Brain pericyte (primary cell): ENCODE measurements around the gene MIA3.
"Not testable (repeated sequence)": the region's sequence is repeated elsewhere in the genome, so short reads cannot be mapped to it uniquely, and the experiment has no call there.

ENCODE experiments used
- DNase-seq: peaks from one replicate; pipeline ENCODE4 v3.0.0-alpha.2; 2012; ENCODE audit warnings: low read depth, low spot score

Gene MIA3

GRCh38 chr1:222669107-222669506 lies 51.2 kb downstream of the MIA3 start:
- DNase-seq: not testable (repeated sequence)

GRCh38 chr1:222670110-222670509 lies 52.2 kb downstream of the MIA3 start:
- no peak for DNase-seq

- DNase-seq: no peak
These were observed 62.2 kb downstream of the MIA3 start for GRCh38 chr1:222680080-222680479.

DNA sequence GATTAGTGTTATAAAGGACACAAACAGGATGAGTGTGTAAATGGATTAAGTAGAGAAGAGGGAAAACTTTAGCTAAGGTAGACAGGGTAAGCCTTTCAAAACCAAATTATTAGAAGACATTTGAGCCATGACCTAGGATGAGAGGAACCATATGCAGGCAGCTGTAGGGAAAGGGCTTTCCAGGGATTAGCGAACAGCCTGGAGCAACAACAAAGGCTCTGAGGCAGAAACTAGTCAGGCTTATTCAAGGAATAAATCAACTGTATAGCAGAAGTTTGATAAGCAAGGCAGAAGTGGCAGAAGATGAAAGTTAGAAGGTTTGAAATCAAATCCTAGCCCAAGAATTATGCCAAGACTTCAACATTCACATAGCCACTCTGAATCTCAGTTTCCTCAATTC lies 73.1 kb downstream of the MIA3 start:
- DNase-seq: no peak

GRCh38 chr1:222694927-222695326 lies 77.0 kb downstream of the MIA3 start:
- DNase-seq: no peak

GRCh38 chr1:222696741-222697140 lies 78.8 kb downstream of the MIA3 start:
- no peak for DNase-seq

GRCh38 chr1:222697203-222697602 lies 79.3 kb downstream of the MIA3 start:
- DNase-seq: no peak

GRCh38 chr1:222697826-222698225 lies 79.9 kb downstream of the MIA3 start:
- no peak for DNase-seq

DNA sequence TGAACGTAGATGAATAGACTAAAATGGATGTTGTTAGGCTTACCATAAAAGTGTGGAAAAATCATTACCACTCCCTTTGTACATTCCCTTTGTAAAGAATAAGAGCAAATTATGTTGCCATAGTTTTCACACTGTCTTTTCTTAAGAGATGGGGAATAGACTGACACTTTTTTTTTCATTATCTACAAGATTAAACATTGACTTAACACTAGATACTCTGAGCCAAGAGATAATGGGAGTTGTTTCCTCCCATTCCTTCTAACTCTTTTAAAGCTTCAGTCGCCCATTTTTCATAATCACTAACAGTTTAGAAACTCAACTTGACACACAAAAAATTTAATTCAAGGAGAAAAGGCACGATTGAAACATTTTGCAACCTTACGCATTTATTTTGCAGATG lies 84.3 kb downstream of the MIA3 start:
- DNase-seq: no peak

GRCh38 chr1:222704260-222704659 lies 86.4 kb downstream of the MIA3 start:
- no peak for DNase-seq

- no peak for DNase-seq
These were observed 88.9 kb downstream of the MIA3 start for GRCh38 chr1:222706815-222707214.

GRCh38 chr1:222709700-222710153 lies 91.8 kb downstream of the MIA3 start:
- no peak for DNase-seq

DNA sequence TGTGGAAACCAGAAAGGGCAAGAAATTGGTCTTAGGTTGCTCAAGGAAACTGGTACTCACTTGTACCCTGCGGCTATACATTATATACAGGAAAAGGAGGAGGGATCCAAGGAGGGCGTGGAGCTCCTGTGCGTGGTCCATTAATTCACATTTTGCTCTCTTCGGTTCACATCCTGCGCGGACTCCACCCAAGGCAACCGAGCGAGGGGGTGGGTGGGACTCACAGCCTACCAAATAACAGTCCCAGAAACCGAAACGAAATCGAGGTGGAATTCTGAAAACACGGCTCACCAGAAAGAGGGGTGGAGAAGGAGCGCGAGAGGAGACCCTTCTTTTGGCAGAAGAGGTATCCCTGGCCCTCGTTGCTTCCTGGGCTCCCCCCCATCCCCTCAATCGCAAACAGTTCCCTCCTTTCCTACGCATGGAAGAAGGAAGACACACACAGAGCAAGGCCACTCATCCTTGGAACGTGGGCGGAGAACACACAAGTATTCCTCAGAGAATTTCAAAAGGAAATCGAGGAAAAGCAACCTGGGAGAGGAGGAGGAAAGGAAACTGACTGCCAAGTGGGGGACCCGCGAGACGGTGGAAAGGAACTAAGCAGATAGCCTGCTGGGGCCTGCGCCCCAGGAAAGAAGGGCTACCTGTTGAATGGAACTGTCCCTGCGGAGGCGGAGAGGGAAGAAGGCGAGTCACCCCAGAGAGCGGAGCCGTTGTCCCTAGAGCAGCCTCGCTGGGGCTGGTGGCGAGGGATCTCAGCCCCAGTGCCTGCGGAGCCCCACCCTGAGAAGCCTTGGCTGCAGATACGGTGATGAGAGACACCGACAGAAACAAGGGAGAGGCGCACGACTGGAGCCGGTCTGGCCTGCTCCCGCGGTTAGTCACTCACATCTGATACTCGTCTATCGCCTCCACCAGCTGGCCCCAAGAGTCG lies 93.7 kb downstream of the MIA3 start:
- peak; percentile 17 for DNase-seq

GRCh38 chr1:222712253-222713090 lies 94.6 kb downstream of the MIA3 start, which contains the start of the genes AIDA and BROX:
Gene AIDA, minus strand, starts transcription at chr1:222712491. Its CDS starts 174 bp downstream, at chr1:222712317.
Gene BROX, plus strand, starts transcription at chr1:222712564. Its CDS starts 3,136 bp downstream, at chr1:222715700.
- DNase-seq: peak; percentile 71

DNA sequence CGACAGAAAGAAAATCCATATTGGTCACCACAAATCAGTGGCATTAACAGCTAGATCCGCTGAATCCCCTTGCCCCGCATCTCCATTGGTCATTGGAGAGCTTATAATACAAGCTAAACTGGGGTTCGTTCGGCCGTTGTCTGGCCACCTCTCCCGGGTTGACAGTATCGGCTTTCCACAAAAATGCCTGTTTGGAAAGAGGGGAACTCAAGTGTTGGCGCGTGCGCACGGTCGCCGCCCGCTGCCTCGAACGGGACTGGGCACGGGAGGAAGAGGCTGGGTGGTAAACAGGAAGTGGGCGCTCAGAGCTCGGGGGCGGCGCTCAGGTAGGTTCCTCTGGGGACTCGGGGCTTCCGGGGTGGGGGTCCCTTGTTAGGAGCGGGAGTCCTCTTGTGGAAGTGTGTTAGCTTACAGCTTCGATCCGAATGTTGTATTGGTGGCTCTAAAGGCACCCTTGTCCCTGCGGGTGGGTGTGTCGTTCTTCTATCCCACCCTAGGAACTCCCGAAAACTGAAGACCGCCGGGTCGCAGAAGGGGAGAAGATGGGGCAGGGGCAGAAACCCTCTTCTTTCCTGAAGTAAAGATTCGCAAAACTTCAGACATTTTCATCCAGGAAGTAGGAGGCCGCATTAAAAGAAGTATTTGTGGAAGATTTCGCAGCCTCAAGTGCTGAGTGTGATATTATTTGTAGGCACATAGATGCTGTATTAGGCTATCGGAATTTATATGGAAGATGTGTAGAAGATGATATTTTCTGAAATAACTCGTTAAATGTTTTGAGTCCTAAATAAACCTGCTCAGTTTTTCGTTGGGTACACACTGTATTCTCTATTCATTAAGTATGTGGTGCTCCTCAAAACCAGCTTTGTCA lies 95.4 kb downstream of the MIA3 start:
- peak; percentile 85 for DNase-seq

DNA sequence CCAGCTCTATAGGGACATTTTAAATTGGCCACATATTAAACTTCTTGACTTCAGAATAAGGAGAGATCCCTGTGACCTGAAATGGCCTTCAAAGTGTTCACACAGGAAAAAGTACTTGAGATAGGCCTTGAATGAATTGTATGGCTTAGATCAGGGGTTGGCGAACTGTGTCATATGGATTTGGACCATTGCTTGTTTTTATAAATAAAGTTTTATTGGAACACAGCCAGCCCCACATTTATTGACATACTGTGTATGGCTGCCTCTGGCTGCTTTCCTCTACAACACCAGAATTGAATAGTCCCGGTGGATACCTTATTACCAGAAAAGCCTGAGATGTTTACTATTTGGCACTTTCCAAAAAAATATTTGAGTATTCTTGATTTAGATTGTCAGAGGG lies 98.5 kb downstream of the MIA3 start:
- no peak for DNase-seq
